Fibroblast of pulmonary artery (primary cell): ENCODE results near the gene TBXAS1.

Experiments
- DNase-seq: peaks from one replicate; pipeline ENCODE4 v3.0.0-alpha.2; 2010; ENCODE audit warnings: low read depth
- H3K4me3 ChIP-seq: replicated peaks from 2 replicates; pipeline ENCODE4 v1.5.1; 2011; ENCODE audit warnings: low read depth, mild to moderate bottlenecking, control low read depth, low read length, moderate library complexity
- CTCF ChIP-seq: IDR thresholded peaks from 2 replicates; pipeline ENCODE4 v1.5.1; 2011; ENCODE audit warnings: mild to moderate bottlenecking, control low read depth, low read length, inconsistent platforms; ENCODE audit errors: missing control alignments

TBXAS1 gene

GRCh38 chr7:139829025-139829774 lies at the start of gene TBXAS1:
Gene TBXAS1 (plus strand): TSS chr7:139829264. CDS start chr7:139829391, 127 bp downstream.
- no peak within 1 kb of the TSS for H3K4me3 ChIP-seq
- TF ChIP-seq CTCF, result no peak
- DNase-seq, result peak; percentile 22

- H3K4me3 ChIP-seq, result no peak overlapping the region
- no peak for DNase-seq
- no peak for TF ChIP-seq CTCF
Measured at GRCh38 chr7:139782932-139783331, 46.1 kb upstream of the TBXAS1 start.

GRCh38 chr7:139783647-139784385 lies 45.2 kb upstream of the TBXAS1 start:
- no peak overlapping the region for H3K4me3 ChIP-seq
- no peak for DNase-seq
- TF ChIP-seq CTCF, result no peak

GRCh38 chr7:139784648-139785047 lies 44.4 kb upstream of the TBXAS1 start:
- no peak overlapping the region for H3K4me3 ChIP-seq
- DNase-seq, result no peak
- TF ChIP-seq CTCF, result no peak

- no peak for DNase-seq
- no peak overlapping the region for H3K4me3 ChIP-seq
- TF ChIP-seq CTCF, result no peak
Measured at GRCh38 chr7:139791316-139791715, 37.7 kb upstream of the TBXAS1 start.

- DNase-seq, result no peak
- TF ChIP-seq CTCF, result no peak
- H3K4me3 ChIP-seq, result no peak overlapping the region
Measured at GRCh38 chr7:139797607-139798006, 31.5 kb upstream of the TBXAS1 start.
